NCI-H2227 (cell line): Measurements from ENCODE around the gene BICDL1.
A peak's percentile ranks its signal among the peaks of the same experiment; 100 is the strongest.
"Not testable (repeated sequence)": the region's sequence is repeated elsewhere in the genome, so short reads cannot be mapped to it uniquely, and the experiment has no call there.

Source experiments
- DNase-seq: peaks from one replicate; lab custom pipeline; 2025; ENCODE audit not compliant: unreplicated experiment; lab: John Stamatoyannopoulos, UW

The BICDL1 gene

DNA sequence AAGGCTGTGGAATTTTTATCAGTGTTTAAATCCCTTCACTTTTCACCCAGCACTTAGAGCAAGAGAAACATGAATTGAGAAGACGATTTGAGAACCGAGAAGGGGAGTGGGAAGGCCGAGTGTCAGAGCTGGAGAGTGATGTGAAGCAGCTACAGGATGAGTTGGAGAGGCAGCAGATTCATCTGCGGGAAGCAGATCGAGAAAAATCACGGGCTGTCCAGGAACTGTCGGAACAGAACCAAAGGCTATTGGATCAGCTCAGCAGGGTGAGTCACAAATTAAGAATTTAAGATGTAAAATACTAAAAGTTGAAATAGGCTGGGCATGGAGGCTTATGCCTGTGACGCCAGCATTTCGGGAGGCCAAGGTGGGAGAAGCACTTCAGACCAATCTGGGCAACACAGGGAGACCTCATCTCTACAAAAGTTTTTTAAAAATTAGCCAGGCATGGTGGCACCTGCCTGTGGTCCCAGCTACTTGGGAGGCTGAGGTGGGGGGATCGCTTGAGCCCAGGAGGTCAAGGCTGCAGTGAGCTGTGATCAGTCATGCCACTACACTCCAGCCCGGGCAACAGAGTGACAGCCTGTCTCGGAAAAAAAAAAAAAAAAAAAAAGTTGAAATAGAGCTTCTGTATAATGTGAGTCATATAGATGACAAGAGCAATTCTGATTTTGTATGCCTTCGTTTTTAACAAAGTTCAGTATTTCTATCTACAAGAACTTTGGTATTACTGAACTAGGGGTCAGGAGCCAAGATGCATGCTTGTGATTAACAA is 9.6 kb downstream of the BICDL1 start:
- DNase-seq = no peak

DNA sequence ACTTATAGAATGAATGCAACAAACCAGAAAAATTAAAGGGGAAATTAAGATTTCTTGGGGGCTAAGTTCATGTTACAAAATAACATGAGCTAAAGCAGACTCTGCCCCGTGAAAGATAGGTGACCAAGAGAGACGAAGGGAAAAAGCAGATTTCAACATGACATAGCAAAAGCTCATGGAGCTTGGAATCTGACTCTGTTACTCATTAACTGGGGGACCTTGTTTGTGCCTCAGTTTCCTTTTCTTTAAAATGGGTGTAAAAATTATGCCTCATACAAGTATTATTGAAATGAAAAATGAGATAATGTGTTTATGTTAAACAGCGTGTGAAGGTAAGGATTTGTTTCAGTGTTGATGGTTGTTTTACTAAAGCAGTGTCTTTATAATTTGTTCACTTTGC is 11.5 kb downstream of the BICDL1 start:
- DNase-seq = no peak

DNA sequence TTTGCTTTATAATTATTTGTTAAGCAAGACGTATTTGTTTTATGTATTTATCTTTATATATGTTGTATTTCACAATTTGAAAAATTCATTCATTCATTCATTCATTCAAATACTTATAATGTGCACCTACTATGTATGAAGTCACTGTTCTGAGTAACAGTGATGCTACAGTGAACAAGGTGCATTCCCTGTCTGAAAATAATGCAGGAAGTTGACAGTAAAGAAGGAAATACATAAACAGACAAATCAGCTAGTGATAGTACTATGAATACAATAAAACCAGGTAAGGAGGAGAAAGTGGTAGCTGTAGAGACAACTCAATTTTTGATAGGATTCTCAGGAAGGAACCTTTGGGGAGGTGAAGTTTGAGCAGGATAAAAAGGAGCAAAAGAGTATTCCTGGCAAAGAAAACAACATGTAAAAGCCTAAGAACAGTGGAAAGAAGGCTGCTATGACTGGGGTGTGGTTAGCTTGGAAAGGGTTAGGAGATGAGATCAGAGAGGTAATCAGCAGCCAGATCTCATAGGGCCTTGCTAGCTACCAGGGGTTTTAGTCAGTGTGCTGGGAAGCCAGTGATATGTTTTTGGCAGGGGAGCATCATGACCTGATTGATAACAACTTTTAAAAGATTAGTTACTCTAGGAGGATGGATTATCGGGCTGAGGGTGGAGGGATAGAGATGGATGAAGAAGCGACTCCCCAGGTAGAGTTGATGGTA is 17.4 kb downstream of the BICDL1 start:
- no peak for DNase-seq

DNA sequence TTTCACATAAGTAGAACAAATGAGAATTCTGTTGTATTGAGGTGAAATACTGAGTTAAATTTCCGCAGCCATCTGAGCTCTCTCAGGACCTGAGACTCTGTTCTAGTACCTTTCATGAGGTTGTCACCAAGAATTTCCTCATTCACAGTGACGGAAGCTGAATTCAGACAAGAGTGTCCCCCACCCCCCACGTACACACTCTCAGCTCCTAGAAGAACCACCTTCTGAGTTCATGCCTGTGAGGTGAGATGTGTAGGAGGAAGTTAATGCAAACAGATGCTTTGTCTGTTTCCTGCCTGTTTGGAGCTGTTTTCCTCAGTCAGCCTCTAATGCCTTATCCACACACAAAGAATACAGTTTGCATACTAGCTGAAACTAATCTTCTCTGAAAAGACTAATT is 18.2 kb downstream of the BICDL1 start:
- DNase-seq = no peak

DNA sequence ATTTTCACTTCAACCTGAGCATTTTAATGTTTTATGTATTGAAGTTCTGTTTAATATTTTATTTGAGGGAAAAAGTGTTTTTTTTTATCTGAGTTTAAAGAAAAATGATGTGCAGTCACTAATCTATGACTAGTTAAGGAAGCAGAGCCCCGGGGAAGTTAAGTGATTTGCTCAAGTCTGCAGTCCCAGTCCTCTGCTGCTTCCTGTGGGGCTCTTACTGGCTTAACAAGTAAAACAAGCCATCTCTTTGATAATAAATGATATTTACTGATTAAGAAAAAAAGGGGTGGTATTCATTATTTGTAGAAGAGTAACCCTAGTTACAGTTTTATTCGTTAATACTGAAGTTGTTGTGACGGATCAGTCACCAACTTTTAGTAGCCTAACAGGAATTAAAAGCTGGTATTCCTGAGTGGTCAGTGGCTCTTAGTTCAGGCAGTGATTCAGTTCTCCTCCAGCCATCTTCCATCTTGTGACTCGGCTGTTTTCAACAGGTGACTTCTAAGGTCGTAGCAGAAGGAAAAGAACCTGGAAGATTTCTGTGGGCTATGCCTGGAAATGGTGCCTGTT is 21.7 kb downstream of the BICDL1 start:
- DNase-seq = no peak

DNA sequence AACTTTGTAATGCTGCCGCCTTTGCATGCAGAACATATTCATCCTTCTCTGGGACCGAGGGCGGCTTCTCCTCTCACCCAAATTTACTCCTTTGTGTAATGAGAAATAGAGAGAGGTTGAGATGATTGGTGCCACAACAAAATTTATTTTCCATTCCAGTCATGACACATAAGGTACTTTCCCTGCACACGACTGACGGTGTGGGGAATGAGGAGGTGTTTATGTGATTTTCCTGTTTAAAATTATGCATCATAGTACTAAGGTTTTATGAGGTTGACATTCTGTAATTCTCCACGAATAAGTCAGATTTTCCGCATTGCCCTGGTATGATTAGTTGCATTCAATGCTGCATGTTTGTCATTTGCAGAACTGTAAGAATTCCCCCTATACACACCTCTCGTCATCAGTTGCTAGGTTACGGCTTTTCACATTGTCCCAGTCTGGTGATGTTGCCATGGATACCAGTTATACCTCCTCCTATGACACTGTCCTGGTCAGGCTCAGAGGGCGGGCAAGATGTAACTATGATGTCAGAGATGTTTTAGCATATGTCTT is 23.1 kb downstream of the BICDL1 start:
- DNase-seq = peak; percentile 84

DNA sequence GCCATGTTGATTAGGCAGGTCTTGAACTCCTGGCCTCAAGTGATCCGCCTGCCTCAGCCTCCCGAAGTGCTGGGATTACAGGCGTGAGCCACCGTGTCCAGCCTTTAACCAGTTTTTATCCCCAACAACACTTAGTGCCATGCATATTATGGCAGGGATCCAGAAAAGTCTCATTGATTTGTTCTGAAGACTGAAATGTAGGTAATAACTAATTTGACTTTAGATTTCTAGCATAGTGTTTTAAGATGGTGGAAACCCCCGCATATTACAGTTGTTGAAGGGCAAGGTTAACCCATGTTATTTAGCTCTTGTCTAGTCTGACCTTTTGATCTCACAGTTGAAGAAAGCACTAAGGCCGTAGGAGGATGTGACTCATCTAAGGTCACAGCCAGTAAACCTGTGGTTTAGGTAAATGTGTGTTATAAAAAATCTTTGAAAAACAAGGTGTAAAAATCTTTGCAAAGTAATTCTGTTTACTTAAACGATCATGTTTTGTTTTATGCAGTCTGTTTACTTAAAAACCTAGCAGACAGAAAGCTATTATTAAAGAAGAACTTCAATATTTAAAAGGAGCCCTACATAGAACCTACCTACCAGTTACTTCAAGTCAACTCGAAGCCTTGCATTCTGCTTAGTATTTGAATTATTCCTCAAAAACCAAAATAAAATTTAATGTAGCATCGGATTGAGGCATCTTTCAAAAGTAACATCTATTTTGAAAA is 24.8 kb downstream of the BICDL1 start:
- DNase-seq = peak; percentile 17

DNA sequence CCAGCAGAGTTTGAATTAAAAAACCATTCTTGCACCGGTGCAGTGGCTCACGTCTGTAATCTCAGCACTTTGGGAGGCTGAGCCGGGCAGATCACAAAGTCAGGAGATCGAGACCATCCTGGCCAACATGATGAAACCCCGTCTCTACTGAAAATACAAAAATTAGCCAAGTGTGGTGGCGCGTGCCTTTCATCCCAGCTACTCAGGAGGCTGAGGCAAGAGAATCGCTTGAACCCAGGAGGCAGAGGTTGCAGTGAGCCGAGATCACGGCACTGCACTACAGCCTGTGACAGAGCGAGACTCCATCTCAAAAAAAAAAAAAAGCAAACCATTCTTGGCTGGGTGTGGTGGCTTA is 25.3 kb downstream of the BICDL1 start:
- not testable (repeated sequence) for DNase-seq

DNA sequence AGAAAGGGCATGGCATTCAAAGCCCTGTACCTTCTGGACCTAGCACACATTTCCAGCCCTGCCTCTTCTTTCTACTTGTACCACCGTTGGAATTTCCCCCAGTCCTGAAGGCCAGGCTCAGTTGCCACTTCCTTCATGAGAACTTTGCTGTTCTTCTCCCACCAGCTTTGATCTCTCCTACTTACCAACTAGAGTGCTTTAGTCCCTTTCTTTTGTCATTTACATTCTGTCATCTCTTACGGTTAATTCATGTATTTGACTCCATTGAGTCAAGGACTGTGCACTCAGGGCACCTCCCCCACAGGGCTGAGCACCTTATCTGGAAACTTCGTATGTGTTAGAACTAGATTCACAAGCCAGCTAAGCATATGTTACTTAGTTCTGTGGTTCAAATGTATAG is 26.3 kb downstream of the BICDL1 start:
- no peak for DNase-seq

DNA sequence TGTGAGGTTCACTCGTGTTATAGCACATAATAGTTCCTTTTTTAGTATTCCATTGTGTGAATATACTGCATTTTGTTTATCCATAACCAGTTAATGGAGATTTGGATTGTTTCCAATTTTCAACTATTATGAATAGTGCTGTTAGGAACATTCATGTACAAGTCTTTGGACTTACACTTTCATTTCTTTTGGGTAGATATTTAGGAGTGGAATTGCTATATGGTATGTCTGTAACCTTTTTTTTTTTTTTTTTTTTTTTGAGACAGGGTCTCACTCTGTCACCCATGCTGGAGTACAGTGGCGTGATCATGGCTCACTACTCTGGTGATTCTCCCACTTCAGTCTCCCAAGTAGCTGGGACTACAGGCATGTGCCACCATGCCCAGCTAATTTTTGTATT is 27.2 kb downstream of the BICDL1 start:
- DNase-seq = not testable (repeated sequence)

DNA sequence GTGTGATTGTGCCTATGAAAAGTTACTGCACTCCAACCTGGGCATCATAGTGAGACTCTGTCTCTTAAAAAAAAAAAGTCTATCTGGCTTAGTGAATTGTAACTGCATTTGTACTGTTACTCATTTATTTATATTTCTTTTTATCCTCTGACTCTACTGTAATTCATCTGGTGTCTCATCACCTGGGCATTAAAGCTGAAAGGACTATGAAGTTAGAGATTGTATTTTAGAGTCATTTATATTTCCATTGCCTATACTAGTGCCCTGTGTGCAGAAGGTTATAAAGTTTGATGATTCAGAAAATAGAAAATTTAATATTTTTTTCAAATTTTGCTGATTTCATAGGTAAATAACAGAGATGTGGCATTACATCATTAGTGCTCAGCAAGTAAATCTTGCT is 30.2 kb downstream of the BICDL1 start:
- no peak for DNase-seq

DNA sequence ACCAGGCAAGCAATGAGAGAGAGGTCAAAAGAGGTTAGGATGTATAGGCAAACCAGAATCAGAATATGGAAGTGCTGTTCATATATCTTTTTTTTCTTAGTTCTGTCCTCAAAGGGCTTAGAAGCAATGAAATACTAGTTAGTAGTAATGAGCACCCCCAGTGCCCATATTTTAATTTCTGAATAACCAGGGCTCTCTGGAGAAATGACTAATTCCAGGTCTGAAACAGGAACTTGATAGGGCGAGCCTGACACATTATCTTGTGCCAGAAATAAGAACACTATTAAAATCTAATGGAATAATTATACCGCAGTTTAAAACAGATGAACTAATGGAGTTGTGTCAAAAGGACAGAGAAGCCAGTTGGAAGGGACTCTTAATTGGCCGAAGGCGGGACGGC is 30.9 kb downstream of the BICDL1 start:
- DNase-seq = no peak

DNA sequence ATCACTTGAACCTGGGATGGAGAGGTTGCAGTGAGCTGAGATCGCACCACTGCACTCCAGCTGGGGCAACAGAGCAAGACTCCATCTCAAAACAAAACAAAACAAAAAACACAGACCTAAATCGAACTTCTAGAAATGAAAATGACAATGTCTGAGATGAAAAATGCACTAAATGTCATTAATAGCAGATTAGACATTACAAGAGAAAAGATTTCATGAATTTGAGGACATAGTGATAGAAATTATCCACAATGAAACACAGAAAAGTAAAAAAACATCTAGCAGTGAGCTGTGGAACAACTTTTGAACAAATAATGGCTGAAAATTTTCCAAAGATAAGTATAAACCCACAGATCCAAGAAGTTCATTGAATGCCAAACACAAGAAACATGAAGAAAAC is 35.2 kb downstream of the BICDL1 start:
- DNase-seq = no peak

DNA sequence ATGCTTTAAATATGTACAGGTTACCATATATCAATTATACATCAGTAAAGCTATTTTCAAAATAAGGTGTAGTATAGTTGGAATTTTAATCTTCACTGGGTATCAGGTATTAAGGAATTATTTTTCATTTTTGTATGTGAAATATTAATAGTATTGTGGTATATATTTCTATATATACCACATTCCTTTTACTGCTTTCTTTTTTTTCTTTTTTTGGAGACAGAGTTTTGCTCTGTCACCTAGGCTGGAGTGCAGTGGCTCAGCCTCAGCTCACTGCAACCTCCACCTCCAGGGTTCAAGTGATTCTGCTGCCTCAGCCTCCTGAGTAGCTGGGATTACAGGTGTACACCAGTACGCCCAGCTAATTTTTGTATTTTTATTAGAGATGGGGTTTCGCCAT is 36.6 kb downstream of the BICDL1 start:
- DNase-seq = no peak

DNA sequence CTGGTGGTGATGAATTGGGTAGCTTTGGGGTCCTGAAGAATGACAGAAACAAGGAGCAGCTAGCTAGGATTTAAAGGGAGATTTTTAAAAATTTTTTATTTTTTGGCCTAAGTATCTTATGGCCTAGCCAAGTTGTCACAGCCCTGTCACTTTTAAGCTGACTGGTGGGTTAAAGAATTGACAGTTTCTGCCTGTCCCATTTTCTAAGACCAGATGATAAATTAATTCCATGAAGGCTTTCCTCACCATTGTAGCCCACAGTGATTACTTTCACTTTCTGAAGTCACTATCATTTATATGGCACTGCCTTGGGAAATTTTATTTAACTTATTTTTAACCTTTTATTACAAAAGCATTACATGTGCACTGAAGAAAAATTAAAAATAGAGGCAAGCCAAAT is 43.2 kb downstream of the BICDL1 start:
- DNase-seq = no peak

DNA sequence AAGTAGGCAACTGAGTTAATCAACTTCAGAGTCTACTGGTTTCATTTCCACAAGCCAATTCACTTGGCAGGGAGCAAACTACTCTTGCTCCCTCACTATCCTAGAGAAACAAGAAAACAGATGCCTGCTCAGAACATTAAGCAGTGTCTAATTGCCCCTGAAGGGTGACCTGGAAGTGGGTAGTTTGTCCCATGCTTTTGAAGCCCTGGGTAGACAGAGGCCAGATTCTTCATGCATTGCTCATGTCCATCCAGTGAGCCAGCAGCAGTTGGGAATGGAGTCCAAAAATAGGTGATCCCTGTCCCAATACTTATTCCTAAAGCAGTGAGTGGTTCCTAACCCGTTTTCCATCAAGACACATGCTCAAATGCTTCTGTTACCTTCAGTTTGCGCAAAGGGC is 48.8 kb downstream of the BICDL1 start:
- no peak for DNase-seq

DNA sequence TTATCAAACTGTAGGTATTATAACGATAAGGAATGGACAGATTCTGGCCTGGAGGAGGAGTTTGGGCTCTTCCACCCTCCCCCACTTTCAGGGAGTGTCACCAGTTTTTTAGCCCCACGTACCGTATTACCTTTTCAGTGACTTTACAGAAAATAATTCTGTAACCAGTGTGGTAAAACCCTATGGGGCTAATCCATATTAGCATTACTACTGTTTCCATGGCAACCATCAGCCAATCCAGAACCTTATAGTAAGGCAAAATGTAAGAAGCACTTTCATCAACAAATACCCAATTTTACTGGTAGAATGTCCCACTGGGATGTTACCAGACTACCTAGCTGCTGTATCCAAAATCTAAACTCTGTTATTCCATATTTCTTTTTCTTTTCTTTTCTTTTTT is 50.7 kb downstream of the BICDL1 start:
- peak; percentile 9 for DNase-seq

DNA sequence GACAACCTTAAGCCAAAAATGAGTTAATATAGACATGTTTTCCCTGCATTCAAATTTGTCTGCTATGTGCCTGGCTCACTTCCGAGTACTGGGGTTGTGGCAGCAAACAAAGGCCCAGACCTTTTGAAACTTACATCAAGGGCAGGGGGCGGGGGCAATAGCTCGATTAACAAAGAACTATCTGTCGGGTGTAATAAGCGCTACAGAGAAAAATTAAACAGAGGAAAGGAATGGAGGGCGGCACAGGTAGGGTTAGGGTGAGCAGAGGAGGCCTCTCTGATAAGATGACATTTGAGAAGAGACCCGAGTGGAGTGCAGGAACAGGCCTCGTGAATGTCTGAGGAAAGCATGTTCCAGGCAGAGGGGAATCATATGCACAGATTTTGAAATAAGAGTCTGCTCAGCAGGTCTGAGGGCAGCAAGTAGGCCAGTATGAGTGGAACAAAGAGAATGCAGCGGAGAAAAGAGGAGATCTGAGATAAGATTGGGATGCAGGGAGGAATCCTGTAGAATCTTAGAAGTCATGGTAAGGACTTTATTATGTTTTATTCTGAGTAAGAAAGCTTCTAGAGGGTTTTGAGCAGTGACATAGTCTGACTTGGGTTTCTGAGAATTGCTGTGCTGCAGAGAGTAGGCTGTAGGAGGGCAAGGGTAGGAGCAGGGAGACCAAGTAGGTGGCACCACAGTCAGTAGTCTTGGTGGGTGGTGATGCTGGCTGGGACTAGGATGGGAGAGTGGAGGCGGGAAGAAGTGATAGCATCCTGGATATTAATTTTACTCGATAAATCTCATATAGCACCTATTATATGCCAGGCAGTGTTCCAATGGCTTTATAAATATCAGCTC is 52.6 kb downstream of the BICDL1 start:
- no peak for DNase-seq

DNA sequence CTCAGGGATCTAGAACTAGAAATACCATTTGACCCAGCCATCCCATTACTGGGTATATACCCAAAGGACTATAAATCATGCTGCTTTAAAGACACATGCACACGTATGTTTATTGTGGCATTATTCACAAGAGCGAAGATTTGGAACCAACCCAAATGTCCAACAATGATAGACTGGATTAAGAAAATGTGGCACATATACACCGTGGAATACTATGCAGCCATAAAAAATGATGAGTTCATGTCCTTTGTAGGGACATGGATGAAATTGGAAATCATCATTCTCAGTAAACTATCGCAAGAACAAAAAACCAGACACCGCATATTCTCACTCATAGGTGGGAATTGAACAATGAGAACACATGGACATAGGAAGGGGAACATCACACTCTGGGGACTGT is 56.3 kb downstream of the BICDL1 start:
- DNase-seq = not testable (repeated sequence)

DNA sequence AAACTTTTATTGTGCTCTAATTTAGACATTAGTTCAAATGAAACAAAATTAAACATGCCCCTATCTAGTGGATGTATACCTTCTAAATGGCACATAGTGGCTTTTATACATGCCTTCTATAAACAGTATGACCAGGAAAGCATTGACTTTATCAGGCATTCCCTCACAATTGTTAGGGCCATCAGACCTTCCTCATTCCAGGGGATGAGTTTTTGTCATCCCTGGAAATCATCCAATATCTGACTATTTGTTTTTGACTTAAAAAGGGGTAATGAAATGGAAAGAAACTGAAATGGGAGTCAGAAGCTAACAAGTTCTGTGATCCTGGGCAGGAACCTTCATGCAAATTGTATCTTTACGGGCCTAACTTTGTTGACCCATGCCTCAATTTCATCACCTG is 58.0 kb downstream of the BICDL1 start:
- no peak for DNase-seq

DNA sequence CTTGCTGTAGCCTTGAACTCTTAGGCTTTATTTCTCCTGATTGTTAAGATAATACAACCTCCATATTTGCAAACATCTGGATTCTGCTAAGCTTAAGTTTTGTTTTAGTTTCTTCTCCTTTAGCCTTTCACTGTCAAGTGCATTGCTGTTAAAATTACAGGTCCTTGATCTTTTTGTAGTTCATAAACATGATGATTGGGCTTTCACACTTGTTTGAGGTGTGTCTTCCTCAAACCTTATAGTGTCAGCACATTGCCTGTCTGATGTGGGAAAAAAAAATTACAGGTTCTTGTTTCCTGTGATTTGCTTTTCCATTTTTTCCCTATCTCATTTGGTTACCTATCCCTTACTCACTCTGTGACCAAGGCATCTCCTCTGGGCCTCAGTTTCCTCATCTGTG is 59.2 kb downstream of the BICDL1 start:
- no peak for DNase-seq
